A673 (cell line): Measurements from ENCODE around the gene DNMT3B. TPM values are rescaled to one million over a fixed set of nuclear protein-coding genes. Genes with fewer than 3 reads are reported as not detected.
A peak's percentile ranks its signal among the peaks of the same experiment; 100 is the strongest.

ENCODE experiments used
- BruUV-seq: library from RNA; stranded (reverse); fragments of 400-500 nt; replicated peaks from 2 replicates; lab custom pipeline; 2021; lab: Mats Ljungman, UMichigan
- CTCF ChIA-PET: fragments of 300-600 bp; sonication (Branson Sonifier 250); formaldehyde crosslinking; loops from one replicate; lab custom pipeline; 2022; ENCODE audit warnings: antibody characterized with exemption; lab: Charles Lee
- POLR2A ChIA-PET: fragments of 300-600 bp; sonication (Branson Sonifier 250); formaldehyde crosslinking; loops from one replicate; lab custom pipeline; 2022; ENCODE audit warnings: antibody characterized with exemption; ENCODE audit not compliant: low non-redundant PET; lab: Charles Lee
- DNase-seq: peaks from one replicate; pipeline ENCODE4 v3.0.0-alpha.2; 2015; ENCODE audit warnings: low spot score
- H3K27ac ChIP-seq: fragments of 200-600 bp; sonication (generic); 2 replicates; pipeline ENCODE4 v1.5.1; 2016; ENCODE audit warnings: mixed run types, low read depth, mild to moderate bottlenecking, mixed read lengths, antibody characterized with exemption, low read length; ENCODE audit not compliant: poor library complexity, severe bottlenecking
- H3K27me3 ChIP-seq: fragments of 200-600 bp; sonication (generic); replicated peaks from 2 replicates; pipeline ENCODE4 v1.6.1; 2017; ENCODE audit warnings: mixed run types, low read depth, mild to moderate bottlenecking, mixed read lengths, antibody characterized with exemption, low read length; ENCODE audit not compliant: insufficient read depth, poor library complexity
- H3K36me3 ChIP-seq: fragments of 200-600 bp; sonication (generic); 2 replicates; pipeline ENCODE4 v1.6.1; 2016; ENCODE audit warnings: mixed run types, mild to moderate bottlenecking, mixed read lengths, antibody characterized with exemption, low read length; ENCODE audit not compliant: insufficient read depth, poor library complexity, severe bottlenecking
- H3K4me1 ChIP-seq: fragments of 200-600 bp; sonication (generic); 2 replicates; pipeline ENCODE4 v1.6.1; 2017; ENCODE audit warnings: mixed run types, mild to moderate bottlenecking, mixed read lengths, antibody characterized with exemption, low read length; ENCODE audit not compliant: insufficient read depth, poor library complexity, severe bottlenecking
- H3K4me3 ChIP-seq: fragments of 200-600 bp; sonication (generic); 2 replicates; pipeline ENCODE4 v1.5.1; 2016; ENCODE audit warnings: low read depth, mixed run types, mild to moderate bottlenecking, mixed read lengths, low read length; ENCODE audit not compliant: poor library complexity, severe bottlenecking
- H3K9me3 ChIP-seq: fragments of 200-600 bp; sonication (generic); 2 replicates; pipeline ENCODE4 v1.6.1; 2016; ENCODE audit warnings: mixed run types, low read depth, mild to moderate bottlenecking, mixed read lengths, antibody characterized with exemption, low read length; ENCODE audit not compliant: poor library complexity, severe bottlenecking
- EZH2 ChIP-seq: fragments of 200-600 bp; sonication (generic); IDR thresholded peaks from 2 replicates; pipeline ENCODE4 v1.6.1; 2017; ENCODE audit warnings: borderline replicate concordance, low read depth, mild to moderate bottlenecking, mixed read lengths, antibody characterized with exemption, low read length; ENCODE audit not compliant: poor library complexity, severe bottlenecking
- intact Hi-C: fragments of 100-400 bp; cut with micrococcal nuclease; formaldehyde crosslinking; loops from one replicate; pipeline ENCODE4 v1.10.0; 2022; ENCODE audit not compliant: unreplicated experiment
- total RNA-seq: library from RNA; stranded (reverse); gene quantifications from 2 replicates; pipeline ENCODE4 v1.2.3, GENCODE V29; 2021
- TF ChIP-seq, protein P1 (sequence below): fragments of 300-800, 200-600 bp; sonication (generic); conservative IDR thresholded peaks from 2 replicates; pipeline ENCODE4 v1.5.1; 2017; ENCODE audit warnings: low read depth, mild to moderate bottlenecking, antibody characterized with exemption, low read length, moderate library complexity, mixed read lengths

DNMT3B gene
- total RNA-seq, 1 experiment from 2014 or later = 3.8 TPM

DNA sequence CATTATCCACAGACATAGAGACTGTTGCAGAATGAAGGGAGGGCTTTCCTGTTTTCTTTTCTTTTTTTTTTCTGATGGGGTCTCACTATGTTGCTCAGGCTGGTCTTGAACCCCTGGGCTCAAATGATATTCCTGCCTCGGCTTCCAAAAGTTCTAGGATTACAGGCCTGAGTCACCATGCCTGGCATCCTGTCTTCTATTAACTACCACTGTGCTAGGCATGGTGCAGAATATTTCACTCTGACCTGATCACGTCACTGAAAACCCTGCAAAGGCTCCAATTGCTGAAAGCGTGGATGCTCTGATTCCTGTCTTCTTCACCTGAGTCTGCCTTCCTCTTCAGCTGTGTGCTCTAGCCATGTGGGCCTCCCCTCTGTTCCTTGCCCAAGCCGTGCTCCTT lies 8.5 kb upstream of the DNMT3B start:
- DNase-seq = no peak
- CTCF ChIA-PET = no interaction called here
- POLR2A ChIA-PET = no interaction called here
- H3K27ac ChIP-seq = no peak overlapping the region
- no TSS peak for BruUV-seq
- intact Hi-C loops = no loop called here
- no peaks in the 10 kb centered on the region for H3K36me3 ChIP-seq
- no peaks in the 10 kb centered on the region for H3K4me1 ChIP-seq
- H3K9me3 ChIP-seq = no peaks in the 10 kb centered on the region
- no peak overlapping the region for H3K4me3 ChIP-seq
- no peaks in the 10 kb centered on the region for H3K27me3 ChIP-seq
- TF ChIP-seq, protein P1, sequence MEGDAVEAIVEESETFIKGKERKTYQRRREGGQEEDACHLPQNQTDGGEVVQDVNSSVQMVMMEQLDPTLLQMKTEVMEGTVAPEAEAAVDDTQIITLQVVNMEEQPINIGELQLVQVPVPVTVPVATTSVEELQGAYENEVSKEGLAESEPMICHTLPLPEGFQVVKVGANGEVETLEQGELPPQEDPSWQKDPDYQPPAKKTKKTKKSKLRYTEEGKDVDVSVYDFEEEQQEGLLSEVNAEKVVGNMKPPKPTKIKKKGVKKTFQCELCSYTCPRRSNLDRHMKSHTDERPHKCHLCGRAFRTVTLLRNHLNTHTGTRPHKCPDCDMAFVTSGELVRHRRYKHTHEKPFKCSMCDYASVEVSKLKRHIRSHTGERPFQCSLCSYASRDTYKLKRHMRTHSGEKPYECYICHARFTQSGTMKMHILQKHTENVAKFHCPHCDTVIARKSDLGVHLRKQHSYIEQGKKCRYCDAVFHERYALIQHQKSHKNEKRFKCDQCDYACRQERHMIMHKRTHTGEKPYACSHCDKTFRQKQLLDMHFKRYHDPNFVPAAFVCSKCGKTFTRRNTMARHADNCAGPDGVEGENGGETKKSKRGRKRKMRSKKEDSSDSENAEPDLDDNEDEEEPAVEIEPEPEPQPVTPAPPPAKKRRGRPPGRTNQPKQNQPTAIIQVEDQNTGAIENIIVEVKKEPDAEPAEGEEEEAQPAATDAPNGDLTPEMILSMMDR = no peak
- TF ChIP-seq EZH2 = no peak

DNA sequence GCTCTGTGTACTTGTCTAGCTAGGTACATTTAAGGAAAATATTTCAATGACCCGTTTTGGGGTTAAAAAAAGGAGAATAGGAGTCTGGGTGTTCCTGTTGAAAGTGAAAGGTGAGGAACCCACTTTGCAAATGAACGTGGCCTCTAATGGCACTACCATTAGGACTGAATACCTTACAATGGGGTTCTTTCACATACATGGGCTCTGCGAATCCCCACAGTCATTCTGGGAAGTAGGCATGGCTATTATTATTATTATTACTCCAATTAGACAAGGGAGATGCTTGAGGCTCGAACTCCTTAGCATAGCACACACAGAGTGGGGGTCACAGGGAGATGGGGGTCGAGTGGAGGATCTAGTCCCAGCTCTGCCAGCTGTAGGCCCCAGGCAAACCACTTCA lies 6.0 kb upstream of the DNMT3B start:
- ChIA-PET POLR2A (no interaction called here), CTCF (no interaction called here)
- no TSS peak for BruUV-seq
- H3K4me3 ChIP-seq = no peak overlapping the region
- H3K27me3 ChIP-seq = no peaks in the 10 kb centered on the region
- H3K4me1 ChIP-seq = no peaks in the 10 kb centered on the region
- TF ChIP-seq, protein P1 = no peak
- TF ChIP-seq EZH2 = no peak
- no peak for DNase-seq
- H3K9me3 ChIP-seq = no peaks in the 10 kb centered on the region
- H3K36me3 ChIP-seq = no peaks in the 10 kb centered on the region
- H3K27ac ChIP-seq = no peak overlapping the region
- intact Hi-C loops = no loop called here

DNA sequence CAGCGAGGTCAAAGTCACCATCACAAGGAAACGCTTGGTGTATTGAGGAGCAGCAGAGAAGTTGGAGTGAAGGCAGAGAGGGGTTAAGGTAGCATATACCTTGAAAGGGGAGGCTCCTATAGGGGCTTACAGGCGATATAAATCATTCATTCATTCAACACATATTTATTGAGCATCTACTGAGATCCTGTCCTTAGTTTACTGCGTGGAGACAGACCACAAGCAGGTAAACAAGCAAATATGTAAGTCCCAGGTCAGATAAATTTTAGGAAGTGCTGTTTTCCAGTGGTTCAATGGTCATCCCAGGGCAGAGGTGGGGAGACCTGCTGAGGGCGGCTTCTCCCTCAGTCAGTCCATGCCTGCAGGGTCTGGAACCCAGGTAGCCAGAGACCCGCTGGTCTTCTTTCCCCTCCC lies 761 bp upstream of the DNMT3B start:
- H3K27ac ChIP-seq = peak overlapping the region; percentile 63
- H3K4me1 ChIP-seq = peaks cover 13% of the 10 kb centered on the region
- intact Hi-C loops = no loop called here
- no peaks in the 10 kb centered on the region for H3K36me3 ChIP-seq
- ChIA-PET POLR2A (no interaction called here), CTCF (no interaction called here)
- H3K4me3 ChIP-seq = peak overlapping the region; percentile 88
- no peaks in the 10 kb centered on the region for H3K9me3 ChIP-seq
- H3K27me3 ChIP-seq = no peaks in the 10 kb centered on the region
- BruUV-seq = no TSS peak
- TF ChIP-seq EZH2 = no peak
- TF ChIP-seq, protein P1 = no peak
- DNase-seq = no peak
